ENCODE results near the gene NUDT5.

Gene NUDT5

DNA sequence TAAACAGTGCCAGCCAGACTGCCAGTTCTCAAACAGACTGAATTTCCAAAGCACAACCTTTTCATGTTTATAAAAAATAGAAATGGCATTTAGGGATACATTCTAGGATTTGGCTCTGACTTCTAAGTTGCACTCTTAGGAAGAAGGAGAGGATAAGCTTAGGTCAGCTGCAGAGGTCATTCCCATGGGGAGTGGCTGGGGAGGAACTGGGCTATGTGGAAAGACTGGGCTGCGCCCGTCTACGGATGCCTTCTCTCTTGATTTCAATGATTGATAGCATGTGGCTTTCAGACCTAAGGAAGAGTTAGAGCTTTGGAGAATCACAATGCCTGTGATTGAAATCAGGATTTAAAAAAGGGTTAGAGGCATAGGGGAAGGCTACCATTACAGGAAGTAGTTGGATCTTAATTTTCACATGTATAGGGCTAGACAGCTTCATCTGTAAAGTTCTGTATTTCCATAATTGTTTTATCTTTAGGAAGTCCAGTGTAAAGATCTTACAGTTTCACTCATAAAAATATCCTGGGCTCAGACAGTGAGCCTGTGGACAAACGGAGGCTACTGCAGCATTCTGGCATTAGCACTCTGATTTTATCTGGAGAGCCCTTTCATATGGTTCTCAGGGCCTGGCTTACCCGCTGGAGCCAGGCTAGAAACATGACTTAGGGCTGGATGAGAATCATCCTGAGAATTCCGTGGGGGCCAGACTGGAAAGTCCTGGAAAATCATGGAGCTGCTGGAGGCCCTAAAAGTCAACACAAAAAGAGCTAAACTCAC lies 29.5 kb downstream of the NUDT5 start:
- no peak for DNase-seq (ENCODE audit: extremely low read depth in 1 of 2, low read depth in 1 of 2)

DNA sequence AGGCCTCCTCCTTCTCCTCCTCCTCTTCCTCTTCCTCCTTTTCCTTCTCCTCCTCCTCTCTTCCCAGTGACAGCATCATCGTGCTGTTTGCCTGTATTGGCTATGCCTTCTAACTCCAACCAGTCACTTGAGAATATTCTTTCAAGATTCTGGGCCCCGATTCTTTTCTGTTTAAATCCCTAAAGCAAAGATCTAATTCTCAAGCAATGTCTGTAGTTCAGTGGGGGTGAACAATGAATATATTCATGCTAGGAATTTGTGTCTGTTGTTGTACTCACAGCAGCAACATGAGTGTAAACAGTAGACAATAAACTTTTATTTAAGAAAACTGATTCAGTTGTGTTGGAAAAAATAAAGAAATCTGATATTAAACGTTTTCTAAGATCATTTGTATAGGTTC lies 30.7 kb downstream of the NUDT5 start:
- DNase-seq (ENCODE audit: extremely low read depth in 1 of 2, low read depth in 1 of 2) = no peak

DNA sequence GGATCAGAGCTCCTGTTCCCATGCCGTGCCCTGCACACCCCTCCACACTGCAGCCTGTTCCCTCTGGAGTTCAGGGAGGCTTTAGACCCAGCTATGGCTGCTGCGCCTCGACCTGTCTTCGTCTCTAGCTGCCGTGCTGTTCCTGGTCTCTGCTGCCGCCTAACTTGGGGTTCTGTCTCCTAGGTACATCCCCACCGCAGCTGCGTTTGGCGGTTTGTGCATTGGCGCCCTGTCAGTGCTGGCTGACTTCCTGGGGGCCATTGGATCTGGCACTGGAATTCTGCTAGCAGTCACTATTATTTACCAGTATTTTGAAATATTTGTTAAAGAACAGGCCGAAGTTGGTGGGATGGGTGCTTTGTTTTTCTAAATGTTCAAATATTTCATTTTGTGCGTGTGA lies 31.6 kb downstream of the NUDT5 start:
- no peak for DNase-seq (ENCODE audit: extremely low read depth in 1 of 2, low read depth in 1 of 2)

DNA sequence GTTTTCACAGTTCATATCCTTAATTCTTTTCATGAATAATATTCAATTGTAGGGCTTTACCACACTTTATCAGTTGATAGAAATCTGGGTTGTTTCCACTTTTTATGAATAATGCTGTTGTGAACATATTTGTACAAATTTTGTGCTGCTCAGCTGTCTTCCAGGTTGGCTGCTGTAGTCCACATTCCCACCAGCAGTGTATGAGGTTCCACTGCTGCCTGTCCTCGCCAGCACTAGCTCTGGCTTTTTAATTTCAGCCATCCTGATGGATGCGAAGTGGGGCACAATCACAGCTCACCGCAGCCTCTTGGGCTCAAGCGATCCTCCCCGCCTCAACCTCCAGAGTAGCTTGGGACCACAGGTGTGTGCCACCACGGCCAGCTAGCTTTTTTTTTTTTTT lies 32.8 kb downstream of the NUDT5 start:
- no peak for DNase-seq (ENCODE audit: extremely low read depth in 1 of 2, low read depth in 1 of 2)

DNA sequence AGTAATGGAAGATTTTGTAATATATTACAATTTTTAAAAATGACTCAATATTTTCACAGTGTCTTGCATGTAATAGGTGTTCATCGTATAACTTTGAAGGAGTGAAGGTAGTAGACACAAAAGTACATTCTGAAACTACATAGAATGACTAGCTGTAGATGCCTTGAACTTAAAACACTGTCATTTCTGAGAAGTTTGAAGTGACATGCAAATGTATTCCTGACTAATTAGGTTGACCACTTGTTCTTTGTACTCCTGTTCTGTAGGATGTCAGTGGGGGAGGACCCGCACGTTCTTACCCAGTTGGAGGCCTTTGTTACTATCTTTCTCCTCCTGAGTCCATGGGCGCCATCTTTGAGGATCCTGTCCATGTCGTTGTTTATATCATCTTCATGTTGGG lies 35.0 kb downstream of the NUDT5 start:
- no peak for DNase-seq (ENCODE audit: extremely low read depth in 1 of 2, low read depth in 1 of 2)

DNA sequence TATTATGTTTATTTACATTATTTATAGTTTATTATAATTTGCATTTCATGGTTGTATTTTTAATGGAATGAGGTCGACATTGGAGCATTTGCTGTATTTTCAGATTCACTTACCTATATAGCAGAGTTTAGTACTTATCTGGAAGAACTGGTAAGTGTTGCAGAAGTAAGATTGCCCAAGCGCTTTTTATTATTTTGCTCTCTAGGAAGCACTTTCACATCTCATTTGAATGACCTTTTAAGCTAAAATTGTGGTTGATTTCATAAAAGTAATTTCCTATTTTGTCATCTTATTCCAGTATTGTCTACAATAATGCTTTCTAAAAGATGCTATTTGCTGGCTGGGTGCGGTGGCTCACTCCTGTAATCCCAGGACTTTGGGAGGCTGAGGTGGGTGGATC lies 37.6 kb downstream of the NUDT5 start:
- no peak for DNase-seq (ENCODE audit: extremely low read depth in 1 of 2, low read depth in 1 of 2)

DNA sequence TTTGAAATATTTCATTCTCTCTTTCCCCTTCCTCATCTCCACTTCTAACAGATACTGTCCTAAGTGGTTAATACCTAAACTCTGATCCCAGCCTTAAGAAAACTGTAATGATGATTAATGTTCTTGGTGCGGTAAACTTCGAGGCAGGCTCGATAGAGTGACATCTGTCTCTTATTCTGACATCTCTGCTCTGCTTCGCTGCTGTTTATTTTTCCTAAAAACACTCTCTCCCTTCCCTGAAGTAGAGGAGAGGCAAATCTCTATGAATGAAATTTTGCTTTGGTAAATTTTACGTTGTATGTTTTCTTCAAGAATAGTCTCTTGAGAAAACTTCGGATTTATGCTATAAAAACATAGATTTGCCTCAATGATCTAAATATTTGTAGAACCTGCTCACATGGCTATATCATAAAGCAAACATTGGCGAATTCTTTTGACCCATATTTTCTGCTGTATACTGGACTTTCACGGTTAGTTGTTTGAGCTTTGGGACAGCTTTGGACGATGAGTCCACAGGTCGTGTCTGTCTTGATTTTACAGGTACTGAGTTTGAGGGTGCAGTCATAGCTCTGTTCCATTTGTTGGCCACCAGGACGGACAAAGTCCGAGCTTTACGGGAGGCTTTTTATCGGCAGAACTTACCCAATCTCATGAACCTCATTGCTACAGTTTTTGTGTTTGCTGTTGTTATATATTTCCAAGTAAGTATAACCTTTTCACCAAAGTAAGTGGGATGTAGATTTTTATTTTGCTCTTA lies 39.1 kb downstream of the NUDT5 start:
- DNase-seq (ENCODE audit: extremely low read depth in 1 of 2, low read depth in 1 of 2) = no peak

DNA sequence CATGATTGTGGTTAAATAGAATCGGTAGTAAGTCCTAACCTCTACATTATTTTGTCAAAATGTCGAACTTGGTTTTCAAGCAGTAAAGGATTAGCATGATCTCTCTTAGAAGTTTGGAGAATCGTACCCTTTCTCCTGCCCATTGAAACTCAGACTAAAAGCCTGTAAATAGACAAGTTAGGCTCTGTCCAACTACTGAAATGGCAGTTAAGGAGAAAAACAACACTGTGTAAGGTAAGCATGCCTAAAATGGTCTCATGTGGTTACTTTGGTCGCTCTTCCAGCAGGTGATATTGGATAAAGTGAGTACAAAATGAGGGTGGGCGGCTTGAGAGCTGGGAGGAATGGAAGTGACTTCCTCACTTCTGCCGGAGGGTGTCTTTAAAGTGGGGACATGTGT lies 41.2 kb downstream of the NUDT5 start:
- DNase-seq (ENCODE audit: extremely low read depth in 1 of 2, low read depth in 1 of 2) = no peak

DNA sequence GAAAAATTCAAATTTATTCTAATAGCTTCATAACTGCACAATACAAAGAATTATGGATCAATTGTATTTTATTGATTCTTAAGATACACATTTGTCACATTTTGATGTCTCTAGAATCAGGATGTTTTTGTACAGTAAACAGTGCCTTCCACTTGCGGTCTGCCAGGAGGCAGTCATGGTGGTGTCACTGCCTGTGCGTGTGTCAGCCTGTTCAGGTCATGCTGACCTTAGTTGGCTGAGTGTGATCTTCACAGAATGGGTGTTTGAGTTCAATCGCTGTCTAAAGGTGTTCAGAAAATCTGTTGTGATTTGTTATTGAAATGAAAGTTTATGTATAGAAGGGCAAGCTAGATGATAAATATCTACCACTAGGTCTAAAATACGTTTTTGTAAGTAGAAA lies 45.5 kb downstream of the NUDT5 start:
- DNase-seq (ENCODE audit: extremely low read depth in 1 of 2, low read depth in 1 of 2) = no peak

DNA sequence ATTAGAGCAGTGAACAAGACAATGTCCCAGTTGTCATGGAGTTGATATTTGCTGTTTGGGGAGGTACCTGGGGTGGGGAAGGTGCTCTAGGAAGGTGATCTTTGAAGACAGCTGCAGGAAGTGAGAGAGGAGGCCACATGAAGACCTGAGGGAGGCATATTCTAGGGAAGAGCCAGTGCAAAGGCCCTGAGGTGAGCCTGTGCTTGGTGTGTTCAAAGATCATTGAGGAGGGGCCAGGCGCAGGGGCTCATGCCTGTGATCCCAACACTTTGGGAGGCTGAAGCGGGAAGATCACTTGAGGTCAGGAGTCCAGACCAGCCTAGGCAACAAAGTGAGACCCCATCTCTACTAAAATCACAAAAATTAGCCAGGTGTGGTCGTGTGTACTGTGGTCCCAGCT lies 51.2 kb downstream of the NUDT5 start:
- no peak for DNase-seq (ENCODE audit: extremely low read depth in 1 of 2, low read depth in 1 of 2)

DNA sequence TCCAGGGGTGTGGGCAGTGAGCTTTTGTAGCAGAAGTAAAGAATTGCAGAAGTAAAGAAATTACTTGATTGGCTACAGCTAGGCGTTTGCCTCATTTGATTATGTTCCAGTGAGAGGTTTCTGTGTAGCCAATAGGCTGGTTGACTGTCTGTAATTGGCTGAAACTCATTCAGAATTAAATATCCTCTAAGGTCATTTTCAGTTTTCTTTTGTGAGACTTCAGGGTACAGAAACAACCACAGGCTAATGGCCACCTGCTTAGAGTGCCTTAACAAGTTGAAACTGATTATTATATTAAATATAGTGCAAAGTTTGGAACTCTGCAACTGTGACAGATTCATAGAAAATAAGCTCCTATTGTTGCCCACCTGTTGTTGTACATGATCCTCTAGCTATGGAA lies 55.7 kb downstream of the NUDT5 start:
- DNase-seq (ENCODE audit: extremely low read depth in 1 of 2, low read depth in 1 of 2) = no peak

DNA sequence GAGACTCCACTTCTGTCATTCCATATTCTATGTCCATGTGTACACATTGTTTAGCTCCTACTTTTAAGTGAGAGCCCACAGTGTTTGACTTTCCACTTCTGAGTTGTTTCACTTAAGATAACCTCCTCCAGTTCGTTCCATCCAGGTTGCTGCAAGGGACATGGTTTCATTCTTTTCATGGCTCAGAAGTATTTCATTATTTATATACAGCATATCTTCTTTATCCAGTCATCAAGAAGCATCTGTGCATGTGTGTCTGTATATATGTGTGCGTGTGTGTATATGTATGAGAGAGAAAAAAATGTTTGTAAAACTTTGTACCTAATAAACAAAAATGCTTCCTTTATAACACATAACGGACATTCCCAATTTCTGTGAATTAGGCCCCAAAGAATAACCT lies 60.1 kb downstream of the NUDT5 start:
- no peak for DNase-seq (ENCODE audit: extremely low read depth in 1 of 2, low read depth in 1 of 2)

DNA sequence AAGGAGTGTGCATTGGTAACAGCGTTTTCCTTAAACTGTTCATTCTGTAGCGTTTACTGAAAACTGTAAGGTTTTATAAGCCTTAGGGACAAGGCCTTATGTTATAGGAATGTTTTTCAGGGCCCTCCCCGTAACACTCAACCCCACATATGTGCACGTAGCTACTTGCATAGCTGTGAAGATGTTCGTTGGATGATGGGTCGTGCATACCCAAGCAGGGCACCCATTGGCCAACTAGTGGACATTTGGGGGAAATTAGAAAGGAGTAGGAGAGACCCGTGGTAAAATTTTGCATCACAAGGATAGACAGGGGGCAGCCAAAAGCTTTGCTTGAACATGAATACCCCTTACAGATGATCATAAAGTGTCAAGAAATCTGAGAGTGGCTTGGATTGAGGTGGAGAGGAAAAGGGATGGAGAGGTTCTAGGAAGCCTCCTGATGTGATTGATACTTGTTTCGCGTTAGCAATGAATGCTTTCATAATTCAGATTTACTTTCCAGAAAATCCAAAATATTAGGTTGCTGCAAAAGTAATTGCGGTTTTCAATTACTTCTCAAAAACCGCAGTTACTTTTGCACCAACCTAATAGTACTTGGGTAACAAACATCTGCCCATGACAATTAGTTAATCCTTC lies 65.3 kb downstream of the NUDT5 start:
- DNase-seq (ENCODE audit: extremely low read depth in 1 of 2, low read depth in 1 of 2) = peak in 1 of 2 donors; percentile 22

DNA sequence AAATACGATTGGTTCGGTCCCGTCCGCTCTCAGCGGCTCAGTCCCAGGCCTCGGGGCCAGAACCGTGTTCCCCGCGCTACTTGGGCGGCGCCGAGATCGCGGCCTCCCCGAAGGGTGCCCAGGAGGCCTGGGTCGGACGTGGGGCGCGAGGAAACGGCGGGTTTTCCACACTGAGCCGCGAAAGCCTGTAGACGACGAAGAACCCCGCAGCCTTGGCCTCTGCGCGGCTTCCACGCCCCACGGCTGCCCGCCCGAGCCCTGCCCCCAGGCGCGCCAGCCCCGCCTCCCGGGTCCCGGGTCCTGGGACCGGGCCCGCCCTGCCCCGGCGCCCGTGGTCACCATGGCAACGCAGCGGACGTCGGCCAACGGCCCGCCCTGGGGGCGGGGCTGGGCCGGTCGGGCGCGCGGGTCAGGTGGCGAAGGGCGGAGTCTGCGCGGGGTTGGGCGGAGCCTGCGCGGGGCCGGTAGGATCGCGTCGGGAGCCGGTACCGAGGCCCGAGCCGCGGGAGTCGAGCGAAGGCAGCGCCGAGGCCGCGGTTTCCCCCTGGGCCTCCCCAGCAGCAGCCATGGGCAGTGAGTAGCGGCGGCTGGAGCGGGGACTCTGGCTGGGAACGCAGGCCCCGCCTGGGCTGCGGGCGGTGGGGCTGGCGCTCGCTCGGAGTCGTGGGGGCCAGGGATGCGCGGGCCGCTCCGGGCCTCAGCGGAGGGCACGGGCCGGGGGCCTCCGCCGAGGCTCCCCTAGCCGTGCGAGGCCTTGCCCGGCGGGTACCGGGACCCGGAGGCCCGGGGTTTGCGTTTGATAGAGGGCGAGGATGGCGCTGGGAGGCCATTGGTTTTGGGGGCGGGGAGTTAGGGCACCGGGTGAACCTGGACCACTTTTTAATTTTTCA lies 66.2 kb downstream of the NUDT5 start, which contains the start of gene SEC61A2:
Gene SEC61A2 (plus strand): TSS at position 456 of the 890 bp plus-strand sequence. CDS start 111 bp downstream, at position 567.
- DNase-seq (ENCODE audit: extremely low read depth in 1 of 2, low read depth in 1 of 2) = peak; percentile 94 to 97

DNA sequence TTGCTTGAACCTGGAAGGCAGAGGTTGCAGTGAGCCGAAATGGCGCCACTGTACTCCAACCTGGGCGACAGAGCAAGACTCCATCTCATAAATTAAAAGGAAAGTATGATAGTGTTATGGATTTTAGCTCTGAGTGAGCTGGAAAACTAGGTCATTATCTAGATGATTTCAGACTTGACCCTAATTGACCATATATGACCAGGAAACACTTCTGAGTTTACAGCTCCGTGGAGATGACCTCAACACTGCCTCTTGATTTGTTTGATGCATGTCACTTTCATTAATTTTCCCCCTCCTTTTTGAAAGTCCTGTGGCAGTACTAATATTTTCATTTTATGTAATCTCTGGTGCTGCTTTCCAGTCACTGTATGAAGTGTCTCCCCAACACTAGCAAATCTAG lies 74.0 kb downstream of the NUDT5 start:
- DNase-seq (ENCODE audit: extremely low read depth in 1 of 2, low read depth in 1 of 2) = no peak

Measured in stimulated activated CD8-positive, alpha-beta memory T cell treated with anti-CD3 and anti-CD28 coated beads, Interleukin-7, amount 100 ng/mL, for 48 hours (primary cell).